SK-N-SH (cell line): ENCODE data around the gene SHANK1. TPM values are rescaled to one million over a fixed set of nuclear protein-coding genes. Genes with fewer than 3 reads are reported as not detected.

ENCODE experiments used
- CTCF ChIA-PET: fragments of 300-600, 350-600 bp; formaldehyde crosslinking; extraction: SDS; loops from one replicate; lab custom pipeline; 2021; lab: Yijun Ruan, JAX
- POLR2A ChIA-PET: fragments of 350-600 bp; sonication (Branson Sonifier 250); formaldehyde crosslinking; extraction: SDS; loops from one replicate; lab custom pipeline; 2020; ENCODE audit warnings: antibody characterized with exemption, inconsistent platforms; lab: Yijun Ruan, JAX
- DNase-seq: peaks from one replicate; pipeline ENCODE4 v3.0.0; 2012
- H2AFZ ChIP-seq: fragments of 200-600 bp; sonication (generic); 2 replicates; pipeline ENCODE4 v1.8.1; 2016; ENCODE audit warnings: antibody characterized with exemption, mild to moderate bottlenecking, low read depth
- H3F3A ChIP-seq: fragments of 200-600 bp; sonication (generic); replicated peaks from 2 replicates; pipeline ENCODE3; 2016; ENCODE audit warnings: antibody characterized with exemption, mild to moderate bottlenecking; ENCODE audit not compliant: insufficient read depth
- H3K27ac ChIP-seq, 2 experiments: fragments of 200-500 bp in 1 of 2; fragments of 200-600 bp in 1 of 2; sonication (Bioruptor generic) in 1 of 2; sonication (generic), shearing (Covaris generic) in 1 of 2; 2 replicates each; pipeline versions ENCODE4 v1.5.1 to v1.6.1; 2014 to 2016; ENCODE audit warnings: low read depth in 2 of 2, inconsistent platforms in 1 of 2, low read length in 1 of 2, mild to moderate bottlenecking in 1 of 2, mixed read lengths in 1 of 2
- H3K27me3 ChIP-seq: fragments of 200-600 bp; sonication (generic), shearing (Covaris generic); 2 replicates; pipeline ENCODE4 v1.6.1; 2016; ENCODE audit warnings: mixed run types; ENCODE audit not compliant: insufficient read depth
- H3K36me3 ChIP-seq, 2 experiments: fragments of 200-500 bp in 1 of 2; fragments of 200-600 bp in 1 of 2; sonication (Bioruptor generic) in 1 of 2; sonication (generic) in 1 of 2; replicated peaks in 1 of 2; 2 replicates each; pipeline versions ENCODE3 to v1.5.1; 2014 to 2016; ENCODE audit warnings: low read length in 1 of 2, mild to moderate bottlenecking in 1 of 2; ENCODE audit not compliant: insufficient read depth in 2 of 2, control insufficient read depth in 1 of 2
- H3K4me1 ChIP-seq, 2 experiments: fragments of 200-500 bp in 1 of 2; fragments of 200-600 bp in 1 of 2; sonication (Bioruptor generic) in 1 of 2; sonication (generic), shearing (Covaris generic) in 1 of 2; 2 replicates each; pipeline versions ENCODE4 v1.5.1 to v1.6.1; 2014 to 2016; ENCODE audit warnings: low read depth in 1 of 2, low read length in 1 of 2, mixed run types in 1 of 2; ENCODE audit not compliant: insufficient read depth in 2 of 2, control insufficient read depth in 1 of 2
- H3K4me2 ChIP-seq: fragments of 200-600 bp; sonication (generic), shearing (Covaris generic); 2 replicates; pipeline ENCODE4 v1.6.1; 2017; ENCODE audit warnings: mixed run types
- H3K4me3 ChIP-seq, 2 experiments: fragments of 200-500 bp in 1 of 2; fragments of 200-600 bp in 1 of 2; sonication (Bioruptor generic) in 1 of 2; sonication (generic), shearing (Covaris generic) in 1 of 2; 2 replicates each; pipeline versions ENCODE4 v1.5.1 to v1.8.1; 2014 to 2016; ENCODE audit warnings: low read depth in 2 of 2, inconsistent platforms in 1 of 2, low read length in 1 of 2, mild to moderate bottlenecking in 1 of 2, mixed read lengths in 1 of 2, moderate library complexity in 1 of 2
- H3K79me2 ChIP-seq: fragments of 200-600 bp; sonication (generic); 2 replicates; pipeline ENCODE4 v1.8.1; 2017; ENCODE audit warnings: mild to moderate bottlenecking; ENCODE audit not compliant: insufficient read depth
- H3K9ac ChIP-seq: fragments of 200-600 bp; sonication (generic); 2 replicates; pipeline ENCODE4 v1.6.1; 2017; ENCODE audit warnings: mixed run types
- H3K9me2 ChIP-seq: fragments of 200-600 bp; sonication (generic); 2 replicates; pipeline ENCODE4 v1.6.1; 2017; ENCODE audit warnings: mixed run types
- H3K9me3 ChIP-seq: fragments of 200-600 bp; sonication (generic); 2 replicates; pipeline ENCODE4 v1.6.1; 2017; ENCODE audit warnings: mixed run types, mild to moderate bottlenecking, moderate library complexity
- H4K20me1 ChIP-seq: fragments of 200-600 bp; sonication (generic); 2 replicates; pipeline ENCODE4 v1.6.1; 2017; ENCODE audit warnings: mild to moderate bottlenecking, mixed run types; ENCODE audit not compliant: insufficient read depth
- CHD2 ChIP-seq: fragments of 150-350 bp; IDR thresholded peaks from 2 replicates; pipeline ENCODE4 v1.6.1; 2018; ENCODE audit warnings: low read length; ENCODE audit not compliant: partially characterized antibody
- ELF1 ChIP-seq: IDR thresholded peaks from 2 replicates; pipeline ENCODE4 v1.4.0; 2012
- EP300 ChIP-seq, 2 experiments: IDR thresholded peaks; 2 replicates each; pipeline versions ENCODE4 v1.4.0 to v1.6.1; 2012; ENCODE audit warnings: borderline replicate concordance in 1 of 2, low read depth in 1 of 2, low read length in 1 of 2
- EZH2phosphoT487 ChIP-seq: fragments of 200-600 bp; sonication (generic); IDR thresholded peaks from 2 replicates; pipeline ENCODE4 v1.6.1; 2017; ENCODE audit warnings: low read depth, mixed run types, mild to moderate bottlenecking, antibody characterized with exemption, moderate library complexity, borderline replicate concordance
- FOXJ3 ChIP-seq: sonication (generic); formaldehyde crosslinking; IDR thresholded peaks from 2 replicates; pipeline ENCODE4 v1.5.1; 2020; ENCODE audit warnings: mild to moderate bottlenecking, missing genetic modification reagents
- FOXM1 ChIP-seq: IDR thresholded peaks from 2 replicates; pipeline ENCODE4 v1.4.0; 2012; ENCODE audit warnings: low read depth, mild to moderate bottlenecking
- GABPA ChIP-seq: IDR thresholded peaks from 2 replicates; pipeline ENCODE4 v1.4.0; 2012; ENCODE audit warnings: low read depth, mild to moderate bottlenecking
- GATA2 ChIP-seq: sonication (generic); formaldehyde crosslinking; IDR thresholded peaks from 2 replicates; pipeline ENCODE4 v1.5.0; 2020; ENCODE audit warnings: mild to moderate bottlenecking, missing genetic modification reagents
- JUND ChIP-seq: IDR thresholded peaks from 2 replicates; pipeline ENCODE4 v1.4.0; 2012
- MAX ChIP-seq: IDR thresholded peaks from 2 replicates; pipeline ENCODE4 v1.4.0; 2012; ENCODE audit warnings: low read depth
- NRF1 ChIP-seq: IDR thresholded peaks from 2 replicates; pipeline ENCODE4 v1.6.1; 2012; ENCODE audit warnings: low read depth, mild to moderate bottlenecking, low read length
- POLR2AphosphoS5 ChIP-seq: IDR thresholded peaks from 2 replicates; pipeline ENCODE4 v1.6.1; 2012; ENCODE audit warnings: low read depth, low read length
- RAD21 ChIP-seq: IDR thresholded peaks from 2 replicates; pipeline ENCODE4 v1.6.1; 2012; ENCODE audit warnings: mild to moderate bottlenecking, low read length
- SIN3A ChIP-seq: IDR thresholded peaks from 2 replicates; pipeline ENCODE4 v1.6.1; 2012; ENCODE audit warnings: low read depth, mild to moderate bottlenecking, low read length, moderate library complexity, borderline replicate concordance
- TAF1 ChIP-seq: IDR thresholded peaks from 2 replicates; pipeline ENCODE4 v1.6.1; 2012; ENCODE audit warnings: low read depth, mild to moderate bottlenecking, low read length, moderate library complexity, borderline replicate concordance
- USF1 ChIP-seq: IDR thresholded peaks from 2 replicates; pipeline ENCODE4 v1.4.0; 2012; ENCODE audit warnings: low read depth, borderline replicate concordance
- YY1 ChIP-seq: IDR thresholded peaks from 2 replicates; pipeline ENCODE4 v1.4.0; 2012; ENCODE audit warnings: low read depth, mild to moderate bottlenecking
- WGBS: methylation state at CpG from one replicate; pipeline ENCODE4 v1.1.6; 2017; ENCODE audit warnings: low lambda C conversion rate; 5-methylcytosine and 5-hydroxymethylcytosine counted together
- polyA plus RNA-seq, 3 experiments: library from polyadenylated mRNA; depleted of rRNA; stranded (reverse); fragments of >200 nt; gene quantifications; 2 replicates each; pipeline ENCODE4 v1.2.3, GENCODE V29; 2012
- TF ChIP-seq, protein P1 (sequence below): IDR thresholded peaks from 2 replicates; pipeline ENCODE4 v1.6.1; 2012; ENCODE audit warnings: mild to moderate bottlenecking, low read depth, low read length, moderate library complexity
- TF ChIP-seq, protein P2 (sequence below): IDR thresholded peaks from 2 replicates; pipeline ENCODE4 v1.4.0; 2012; ENCODE audit warnings: low read depth, borderline replicate concordance

SHANK1 gene
- polyA plus RNA-seq, 1 of the 3 experiments (the other 2 are of a cell fraction), result 0.28 TPM

DNA sequence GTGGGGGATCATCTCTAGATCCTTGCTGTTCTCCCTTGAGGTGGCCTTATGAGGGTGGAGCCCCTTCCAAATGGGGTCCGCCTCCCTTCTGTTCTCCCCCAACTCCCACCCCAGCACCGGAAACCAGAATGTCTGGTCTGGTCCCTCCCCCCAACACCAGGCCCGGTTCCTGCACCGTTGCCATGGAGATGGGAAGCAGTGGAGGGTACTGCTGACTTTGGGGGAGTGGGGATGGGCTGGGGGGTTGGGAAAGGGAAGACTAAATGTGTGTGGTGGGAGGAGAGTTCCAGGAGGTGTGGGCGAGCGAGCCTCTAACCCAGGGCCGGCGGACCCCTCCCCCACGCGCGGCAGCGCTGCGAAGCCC is 1.7 kb downstream of the SHANK1 start:
- no peak overlapping the region for H3K9ac ChIP-seq
- POLR2A ChIA-PET, result no interaction called here
- H3K36me3 ChIP-seq, result no peaks in the 10 kb centered on the region
- H3K9me3 ChIP-seq, result no peaks in the 10 kb centered on the region
- no peak overlapping the region for H2AFZ ChIP-seq
- CTCF ChIA-PET, result interaction anchor here (0.7 to 0.9 kb wide), 2 partner anchors 12 to 66 kb away, joined by 3 to 5 read pairs; no protein-coding TSS in a partner anchor
- peak overlapping the region; percentile 40 to 53; a peak in 2 of 4 replicates for H3K4me3 ChIP-seq
- TF ChIP-seq NRF1 (no peak), FOXM1 (no peak), RAD21 (no peak), FOXJ3 (no peak), USF1 (no peak), SIN3A (no peak), POLR2AphosphoS5 (no peak), MAX (no peak), YY1 (no peak), CHD2 (no peak), TAF1 (no peak), GATA2 (CRISPR knock-in tag) (no peak), EZH2phosphoT487 (no peak), GABPA (no peak), ELF1 (no peak), EP300 (IDR thresholded peaks at IDR 0.05; ENCODE audit: borderline replicate concordance in 1 of 2, low read depth in 1 of 2, low read length in 1 of 2) (no peak), JUND (no peak)
- TF ChIP-seq, protein P1, sequence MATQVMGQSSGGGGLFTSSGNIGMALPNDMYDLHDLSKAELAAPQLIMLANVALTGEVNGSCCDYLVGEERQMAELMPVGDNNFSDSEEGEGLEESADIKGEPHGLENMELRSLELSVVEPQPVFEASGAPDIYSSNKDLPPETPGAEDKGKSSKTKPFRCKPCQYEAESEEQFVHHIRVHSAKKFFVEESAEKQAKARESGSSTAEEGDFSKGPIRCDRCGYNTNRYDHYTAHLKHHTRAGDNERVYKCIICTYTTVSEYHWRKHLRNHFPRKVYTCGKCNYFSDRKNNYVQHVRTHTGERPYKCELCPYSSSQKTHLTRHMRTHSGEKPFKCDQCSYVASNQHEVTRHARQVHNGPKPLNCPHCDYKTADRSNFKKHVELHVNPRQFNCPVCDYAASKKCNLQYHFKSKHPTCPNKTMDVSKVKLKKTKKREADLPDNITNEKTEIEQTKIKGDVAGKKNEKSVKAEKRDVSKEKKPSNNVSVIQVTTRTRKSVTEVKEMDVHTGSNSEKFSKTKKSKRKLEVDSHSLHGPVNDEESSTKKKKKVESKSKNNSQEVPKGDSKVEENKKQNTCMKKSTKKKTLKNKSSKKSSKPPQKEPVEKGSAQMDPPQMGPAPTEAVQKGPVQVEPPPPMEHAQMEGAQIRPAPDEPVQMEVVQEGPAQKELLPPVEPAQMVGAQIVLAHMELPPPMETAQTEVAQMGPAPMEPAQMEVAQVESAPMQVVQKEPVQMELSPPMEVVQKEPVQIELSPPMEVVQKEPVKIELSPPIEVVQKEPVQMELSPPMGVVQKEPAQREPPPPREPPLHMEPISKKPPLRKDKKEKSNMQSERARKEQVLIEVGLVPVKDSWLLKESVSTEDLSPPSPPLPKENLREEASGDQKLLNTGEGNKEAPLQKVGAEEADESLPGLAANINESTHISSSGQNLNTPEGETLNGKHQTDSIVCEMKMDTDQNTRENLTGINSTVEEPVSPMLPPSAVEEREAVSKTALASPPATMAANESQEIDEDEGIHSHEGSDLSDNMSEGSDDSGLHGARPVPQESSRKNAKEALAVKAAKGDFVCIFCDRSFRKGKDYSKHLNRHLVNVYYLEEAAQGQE, result no peak
- TF ChIP-seq, protein P2, sequence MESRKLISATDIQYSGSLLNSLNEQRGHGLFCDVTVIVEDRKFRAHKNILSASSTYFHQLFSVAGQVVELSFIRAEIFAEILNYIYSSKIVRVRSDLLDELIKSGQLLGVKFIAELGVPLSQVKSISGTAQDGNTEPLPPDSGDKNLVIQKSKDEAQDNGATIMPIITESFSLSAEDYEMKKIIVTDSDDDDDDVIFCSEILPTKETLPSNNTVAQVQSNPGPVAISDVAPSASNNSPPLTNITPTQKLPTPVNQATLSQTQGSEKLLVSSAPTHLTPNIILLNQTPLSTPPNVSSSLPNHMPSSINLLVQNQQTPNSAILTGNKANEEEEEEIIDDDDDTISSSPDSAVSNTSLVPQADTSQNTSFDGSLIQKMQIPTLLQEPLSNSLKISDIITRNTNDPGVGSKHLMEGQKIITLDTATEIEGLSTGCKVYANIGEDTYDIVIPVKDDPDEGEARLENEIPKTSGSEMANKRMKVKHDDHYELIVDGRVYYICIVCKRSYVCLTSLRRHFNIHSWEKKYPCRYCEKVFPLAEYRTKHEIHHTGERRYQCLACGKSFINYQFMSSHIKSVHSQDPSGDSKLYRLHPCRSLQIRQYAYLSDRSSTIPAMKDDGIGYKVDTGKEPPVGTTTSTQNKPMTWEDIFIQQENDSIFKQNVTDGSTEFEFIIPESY, result no peak
- H3K4me1 ChIP-seq, result peaks cover 0 to 4% of the 10 kb centered on the region in 2 experiments; a peak in 1 of 4 replicates
- no peaks in the 10 kb centered on the region for H3F3A ChIP-seq
- H3K27ac ChIP-seq, result no peak overlapping the region
- WGBS, result 32% methylated on average over 13 of the region's 13 CpGs
- no peaks in the 10 kb centered on the region for H3K9me2 ChIP-seq
- H3K4me2 ChIP-seq, result peak overlapping the region; percentile 91
- H4K20me1 ChIP-seq, result no peaks in the 10 kb centered on the region
- H3K79me2 ChIP-seq, result no peaks in the 10 kb centered on the region
- no peaks in the 10 kb centered on the region for H3K27me3 ChIP-seq
- DNase-seq, result peak; percentile 59
